GM12874 (cell line): ENCODE data around the gene TNFRSF11A.

Experiments
- CTCF ChIP-seq: IDR thresholded peaks from 2 replicates; pipeline ENCODE4 v1.5.1; 2011; ENCODE audit warnings: low read depth, mild to moderate bottlenecking, control low read depth, low read length, moderate library complexity; ENCODE audit not compliant: insufficient read depth

The TNFRSF11A gene

GRCh38 chr18:62384068-62384467 lies 59.0 kb downstream of the TNFRSF11A start:
- TF ChIP-seq CTCF: no peak

- no peak for TF ChIP-seq CTCF
These were observed 59.5 kb downstream of the TNFRSF11A start for GRCh38 chr18:62384610-62385097.

GRCh38 chr18:62386091-62386490 lies 61.0 kb downstream of the TNFRSF11A start:
- no peak for TF ChIP-seq CTCF

GRCh38 chr18:62386601-62387000 lies 61.5 kb downstream of the TNFRSF11A start:
- no peak for TF ChIP-seq CTCF

- TF ChIP-seq CTCF: no peak
These were observed 62.1 kb downstream of the TNFRSF11A start for GRCh38 chr18:62387257-62387656.

- TF ChIP-seq CTCF: no peak
These were observed 64.0 kb downstream of the TNFRSF11A start for GRCh38 chr18:62388855-62389760.

- no peak for TF ChIP-seq CTCF
These were observed 64.8 kb downstream of the TNFRSF11A start for GRCh38 chr18:62389761-62390481.
